HG03159 (cell line): ENCODE data around the gene GPRC5D.

ENCODE experiments used
- ATAC-seq: cut with Tn5 transposase; IDR thresholded peaks from one replicate; pipeline ENCODE4 v1.9.1; 2021; ENCODE audit warnings: mild to moderate bottlenecking, moderate library complexity; ENCODE audit not compliant: unreplicated experiment

GPRC5D gene

DNA sequence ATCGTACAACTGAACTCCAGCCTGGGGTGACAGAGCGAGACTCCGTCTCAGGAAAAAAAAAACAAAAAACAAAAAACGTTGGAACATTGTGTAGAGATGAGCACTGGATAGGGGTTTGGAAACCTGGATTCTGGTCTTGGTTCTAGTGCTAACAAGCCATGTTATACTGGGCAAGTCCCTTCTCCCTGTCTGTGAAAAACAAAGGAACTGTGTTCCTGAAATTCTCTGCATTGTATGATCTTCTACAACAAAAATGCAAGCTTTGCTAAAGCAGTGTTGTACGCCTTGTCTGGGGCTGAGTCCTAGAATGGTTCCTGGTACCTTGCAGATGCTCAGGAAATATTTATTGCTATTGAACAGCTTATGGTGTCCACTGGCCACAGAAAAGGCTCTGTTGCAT lies 13.4 kb downstream of the GPRC5D start:
- no peak for ATAC-seq

DNA sequence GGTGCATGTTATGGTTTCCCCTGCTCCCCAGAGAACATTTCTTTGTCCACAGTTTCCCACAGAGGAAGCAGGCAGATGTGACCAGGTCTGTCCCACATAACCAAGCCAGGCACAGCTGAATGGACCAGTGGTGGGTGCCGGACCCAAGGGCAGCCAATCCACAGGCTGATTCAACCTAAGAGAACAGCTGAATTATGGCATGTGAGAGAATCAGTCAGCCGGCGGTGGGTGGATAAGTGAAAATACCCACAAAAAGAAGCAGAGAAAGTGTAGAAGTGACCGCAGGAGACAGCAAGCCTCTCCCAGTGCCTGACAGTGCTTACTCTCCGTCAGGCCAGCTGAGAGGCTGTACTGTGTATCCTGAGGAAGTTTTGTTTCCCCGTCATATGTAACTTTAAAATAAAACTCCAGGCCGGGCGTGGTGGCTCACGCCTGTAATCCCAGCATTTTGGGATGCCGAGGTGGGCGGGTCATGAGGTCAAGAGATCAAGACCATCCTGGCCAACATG lies 14.9 kb downstream of the GPRC5D start:
- ATAC-seq, result no peak

DNA sequence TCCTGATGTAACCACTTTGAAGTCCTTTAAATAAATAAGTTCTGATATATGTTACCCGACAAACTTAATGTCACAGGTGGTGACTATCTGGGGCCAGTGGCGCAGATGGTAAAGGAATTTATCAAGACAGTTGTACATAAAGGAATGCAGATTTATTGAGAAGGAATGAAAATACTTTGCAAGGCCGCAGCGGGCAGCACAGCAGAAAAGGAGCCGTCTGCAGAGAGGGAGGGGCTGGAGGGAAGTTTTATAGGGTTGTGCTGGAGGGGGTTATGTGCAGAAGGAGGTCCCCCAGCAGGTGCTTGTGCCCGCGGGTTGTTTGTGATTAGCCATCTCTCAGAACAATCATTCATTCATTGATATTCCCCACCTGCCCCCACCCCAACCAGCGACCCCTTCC lies 17.4 kb downstream of the GPRC5D start:
- ATAC-seq, result no peak

DNA sequence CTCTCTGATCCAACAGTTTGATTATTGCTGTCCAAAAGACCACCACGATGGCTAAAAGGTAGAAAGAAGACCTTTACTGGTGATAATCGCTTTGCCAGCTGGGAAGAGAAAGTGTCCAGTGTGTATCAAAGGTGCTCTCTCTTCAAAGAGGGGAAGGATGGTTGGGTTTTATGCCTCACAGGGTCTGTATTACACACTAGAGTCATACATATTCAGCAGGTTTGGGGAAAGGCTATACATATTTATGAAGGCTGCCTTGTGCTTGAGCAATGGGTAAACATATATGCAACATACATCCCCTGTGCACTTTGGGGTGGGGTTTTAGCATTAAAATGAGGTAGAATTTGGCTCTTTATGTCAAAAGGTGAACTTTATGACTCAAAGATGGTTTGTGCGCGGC lies 18.2 kb downstream of the GPRC5D start:
- ATAC-seq, result no peak

DNA sequence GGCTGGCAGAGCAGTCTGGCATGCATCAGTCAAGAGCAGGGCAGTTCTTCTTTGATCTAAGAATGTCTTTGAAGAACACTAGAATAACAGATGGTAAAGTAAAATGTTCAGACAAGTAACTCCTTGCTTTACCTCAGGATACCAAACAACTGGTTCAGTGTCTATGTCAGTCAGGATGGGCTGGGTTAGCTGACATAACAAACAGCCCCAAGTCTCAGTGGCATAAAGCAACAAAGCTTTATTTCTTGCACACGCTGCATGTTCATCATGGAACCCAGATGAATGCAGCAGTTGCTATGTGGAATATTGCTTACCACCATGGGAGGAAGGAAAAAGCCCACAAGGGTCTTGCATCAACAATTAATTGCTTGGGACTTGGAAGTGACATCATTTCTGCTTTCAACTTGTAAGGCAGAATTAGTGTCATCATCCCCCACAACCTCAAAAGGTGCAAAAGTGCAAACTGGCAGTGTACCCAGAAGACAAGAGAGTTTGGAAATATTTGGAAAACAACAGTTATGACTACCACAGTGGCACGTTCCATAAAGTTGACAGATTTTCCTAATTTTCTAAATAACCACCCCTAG lies 21.2 kb downstream of the GPRC5D start:
- ATAC-seq, result no peak

DNA sequence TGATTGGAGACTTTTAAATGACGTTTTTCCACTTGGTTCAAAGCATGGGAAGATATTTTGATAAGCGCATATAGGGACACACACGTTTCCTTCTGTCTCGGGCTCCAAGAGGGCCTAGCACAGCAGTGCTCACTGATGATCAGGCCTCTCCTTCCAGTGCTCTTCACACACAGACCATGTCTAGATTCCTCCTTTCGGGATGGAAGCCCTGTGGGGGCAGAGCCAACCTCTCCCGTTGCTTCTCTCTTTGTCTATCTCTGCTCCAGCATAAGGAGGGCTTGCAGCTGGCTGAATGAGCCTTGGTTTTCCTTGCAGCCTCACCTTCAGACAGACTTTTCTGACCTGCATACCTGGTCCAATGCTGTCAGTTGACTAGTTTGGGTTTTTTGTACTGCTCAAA lies 22.3 kb downstream of the GPRC5D start:
- ATAC-seq, result no peak

DNA sequence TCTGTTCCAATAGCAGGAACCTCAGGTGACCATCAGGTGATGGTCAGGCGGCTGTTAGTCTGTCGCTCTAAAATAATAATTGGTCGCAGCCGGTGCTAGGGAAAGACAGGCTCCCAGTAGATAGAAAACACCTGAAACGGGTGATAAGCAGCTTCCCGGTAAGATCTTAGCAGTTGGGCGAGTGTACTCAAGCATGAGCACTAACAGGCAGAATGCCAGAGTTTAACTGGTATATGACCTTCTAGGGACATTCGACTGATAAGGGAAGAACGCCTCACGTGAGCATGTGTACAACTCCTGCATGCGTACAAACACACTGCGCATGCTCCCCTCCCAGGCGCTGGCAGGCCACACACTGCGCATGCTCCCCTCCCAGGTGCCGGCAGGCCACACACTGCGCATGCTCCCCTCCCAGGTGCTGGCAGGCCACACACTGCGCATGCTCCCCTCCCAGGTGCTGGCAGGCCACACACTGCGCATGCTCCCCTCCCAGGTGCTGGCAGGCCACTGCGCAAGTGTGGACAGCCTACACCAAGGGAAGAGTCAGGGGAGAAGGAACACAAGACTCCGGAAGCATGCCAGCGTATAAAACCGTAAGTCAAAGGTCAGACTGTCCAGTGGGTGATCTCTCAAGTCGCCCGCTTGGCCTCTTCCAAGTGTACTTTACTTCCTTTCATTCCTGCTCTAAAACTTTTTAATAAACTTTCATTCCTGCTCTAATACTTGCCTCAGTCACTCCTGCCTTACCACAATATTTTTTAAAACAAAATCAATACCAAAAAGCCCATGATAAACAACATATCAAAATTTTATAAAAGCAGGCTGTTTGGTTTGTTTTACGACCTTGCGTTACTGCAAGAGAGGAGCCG lies 24.5 kb downstream of the GPRC5D start:
- ATAC-seq, result peak; percentile 56

GRCh38 chr12:12926571-12927071 lies 25.3 kb downstream of the GPRC5D start:
- ATAC-seq, result no peak

DNA sequence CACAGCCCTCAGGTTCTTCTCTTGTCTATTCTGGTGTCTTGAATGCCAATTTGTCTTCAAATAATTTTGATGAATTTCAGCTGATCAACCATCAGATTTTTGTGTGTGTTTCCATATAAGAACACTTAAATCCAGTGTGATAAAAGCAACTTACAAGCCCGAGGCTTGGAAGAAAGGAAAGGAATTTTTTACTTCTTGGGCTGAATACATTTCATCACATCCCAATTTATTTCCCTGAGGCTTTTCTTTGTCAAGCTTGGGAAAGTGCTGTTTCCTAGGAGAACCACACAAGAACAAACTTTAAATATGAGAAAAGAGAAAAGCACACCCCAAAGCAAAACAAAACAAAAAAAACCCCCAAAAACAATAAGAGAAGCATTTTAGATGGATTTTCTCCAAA lies 26.6 kb downstream of the GPRC5D start:
- ATAC-seq, result no peak

DNA sequence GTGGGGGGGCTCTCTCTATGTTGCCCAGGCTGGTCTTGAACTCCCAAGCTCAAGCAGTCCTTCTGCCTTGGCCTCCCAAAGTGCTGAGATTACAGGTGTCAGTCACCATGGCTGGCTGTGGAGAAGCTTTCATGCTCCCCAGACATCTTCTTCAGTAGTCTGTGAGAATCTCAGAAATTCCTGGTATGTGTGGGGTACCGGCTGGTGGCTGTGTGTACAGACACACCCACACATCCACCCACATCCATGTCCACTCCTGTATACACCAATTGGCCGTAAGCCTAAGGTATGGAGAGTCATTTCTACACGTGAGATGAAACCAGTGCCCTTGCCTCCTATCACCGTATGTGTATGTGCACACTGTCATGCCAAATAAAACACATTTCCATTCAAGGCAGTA lies 27.8 kb downstream of the GPRC5D start:
- no peak for ATAC-seq

DNA sequence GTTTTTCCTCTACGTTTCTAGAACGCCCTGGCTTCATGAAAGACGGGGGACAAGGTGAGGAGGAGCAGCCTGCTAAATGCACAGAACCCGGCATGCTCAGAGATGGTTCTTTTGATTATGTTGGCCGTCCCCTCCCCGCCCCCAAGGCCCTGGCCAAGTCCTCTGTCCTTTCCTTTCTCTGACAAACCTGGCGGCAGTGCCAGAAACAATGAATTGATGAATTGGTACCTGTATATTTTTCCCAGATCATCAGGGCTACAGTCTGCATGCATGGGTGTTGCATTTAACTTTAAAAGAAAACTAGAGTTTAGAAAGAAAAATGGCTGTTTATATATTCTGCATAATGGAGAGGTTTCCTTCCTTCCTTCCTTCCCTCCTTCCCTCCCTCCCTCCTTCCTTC lies 29.0 kb downstream of the GPRC5D start:
- ATAC-seq, result no peak

DNA sequence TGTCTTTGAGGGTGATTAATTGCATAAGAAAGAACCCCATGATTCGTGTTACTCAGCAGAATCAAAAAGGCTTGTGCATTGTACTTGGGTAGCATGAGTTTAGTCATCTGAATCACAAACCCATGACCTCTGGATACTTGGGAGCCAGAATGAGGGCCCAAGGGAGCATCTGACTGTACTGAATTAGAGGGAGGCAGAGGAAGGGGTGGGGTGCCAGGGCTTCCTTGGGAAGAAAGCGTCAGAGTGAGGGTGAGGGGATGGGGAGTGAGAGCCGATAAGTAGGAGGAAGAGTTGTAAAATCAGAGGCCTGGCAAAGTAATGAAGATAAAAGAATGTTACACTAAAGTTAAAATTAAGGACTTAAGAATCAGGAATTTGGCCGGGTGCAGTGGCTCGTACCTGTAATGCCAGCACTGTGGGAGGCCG lies 29.8 kb downstream of the GPRC5D start:
- no peak for ATAC-seq

DNA sequence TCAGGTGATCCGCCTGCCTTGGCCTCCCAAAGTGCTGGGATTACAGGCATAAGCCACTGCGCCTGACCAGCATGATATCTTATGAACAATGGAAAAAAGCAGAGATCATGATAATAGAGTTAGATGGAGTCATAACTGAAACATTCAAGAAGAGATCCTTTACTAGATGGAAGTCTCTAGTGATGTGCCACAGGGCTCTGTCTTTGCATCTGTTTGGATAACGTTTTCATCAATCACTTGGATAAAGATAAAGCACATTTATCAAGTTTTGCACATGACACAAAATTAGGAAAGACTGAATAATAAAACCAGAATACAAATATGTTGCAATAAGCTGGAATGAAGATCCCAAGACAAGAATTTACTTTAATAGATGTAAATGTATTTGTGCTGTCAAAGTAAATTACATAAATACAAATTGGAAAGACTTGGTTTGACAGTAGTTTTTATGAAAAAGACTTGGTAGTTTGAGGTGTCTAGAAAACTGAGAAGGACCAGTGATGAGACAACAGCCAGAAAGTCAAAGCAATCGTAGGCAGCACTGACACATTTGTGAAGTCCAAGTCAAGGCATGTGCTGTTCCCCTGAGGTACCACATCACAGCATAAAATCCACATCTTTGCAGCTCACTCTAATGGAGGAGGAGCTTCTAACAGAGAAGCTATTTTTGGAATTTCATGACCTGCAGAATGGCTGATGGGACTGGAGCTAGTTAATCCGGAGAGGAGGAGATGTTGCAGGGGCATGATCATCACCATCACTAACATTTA lies 32.1 kb downstream of the GPRC5D start:
- no peak for ATAC-seq

- no peak for ATAC-seq
Measured at GRCh38 chr12:12918781-12919389, 33.1 kb downstream of the GPRC5D start.

GRCh38 chr12:12917517-12917916 lies 34.5 kb downstream of the GPRC5D start:
- ATAC-seq, result no peak

DNA sequence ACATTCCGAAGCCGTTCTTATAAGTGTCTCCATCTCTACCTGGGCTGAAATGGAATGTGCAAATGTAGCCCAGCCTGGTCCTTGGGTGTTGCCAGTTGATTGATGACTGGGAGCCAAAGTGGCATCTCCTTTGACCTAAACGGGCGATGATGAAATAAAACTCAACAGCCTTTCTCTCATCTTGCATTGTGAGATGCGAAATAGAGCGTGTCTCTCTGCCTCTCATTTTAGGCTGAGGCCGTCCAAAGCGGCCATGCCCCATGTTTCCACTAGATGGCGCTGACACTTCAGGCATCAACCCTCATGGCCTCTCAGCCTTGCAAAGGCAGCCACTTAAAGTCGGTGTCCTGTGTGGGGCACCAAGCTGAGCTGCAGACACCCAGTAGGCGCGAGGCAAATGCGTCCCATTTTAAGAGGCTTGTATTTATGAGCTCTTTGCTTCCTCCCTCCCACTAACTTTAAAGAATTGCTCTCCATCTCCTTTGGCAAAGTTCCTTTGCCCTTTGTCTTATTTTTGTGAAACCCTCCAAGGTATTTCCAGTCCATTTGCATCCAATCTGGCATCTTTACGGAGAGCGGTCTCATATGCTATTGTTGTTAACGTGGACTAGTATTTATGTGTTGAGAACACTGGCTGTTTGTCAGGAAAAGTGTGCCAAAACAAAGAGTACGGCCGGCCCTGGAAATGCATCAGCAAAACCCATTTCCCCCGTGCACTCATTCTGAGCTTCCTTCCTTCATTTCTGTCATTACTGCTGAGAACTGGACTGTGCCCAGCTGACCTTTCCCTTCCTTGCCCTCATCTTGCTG lies 35.6 kb downstream of the GPRC5D start:
- peak; percentile 92 for ATAC-seq

GRCh38 chr12:12915656-12916055 lies 36.3 kb downstream of the GPRC5D start:
- ATAC-seq, result no peak

- no peak for ATAC-seq
Measured at GRCh38 chr12:12912711-12913110, 39.3 kb downstream of the GPRC5D start.

GRCh38 chr12:12909995-12910420 lies 42.0 kb downstream of the GPRC5D start:
- no peak for ATAC-seq
